ENCODE measurements around the gene KSR1.

Gene KSR1

GRCh38 chr17:27478901-27479538 lies 22.8 kb downstream of the KSR1 start:
- DNase-seq (ENCODE audit: low spot score) = no peak
- H3K27ac ChIP-seq = no peak overlapping the region
- no peak overlapping the region for H3K4me3 ChIP-seq
- TF ChIP-seq CTCF (IDR thresholded peaks at IDR 0.05) = no peak

GRCh38 chr17:27479838-27480237 lies 23.6 kb downstream of the KSR1 start:
- no peak for DNase-seq (ENCODE audit: low spot score)
- no peak for TF ChIP-seq CTCF (IDR thresholded peaks at IDR 0.05)
- H3K27ac ChIP-seq = no peak overlapping the region
- H3K4me3 ChIP-seq = no peak overlapping the region

- no peak for TF ChIP-seq CTCF (IDR thresholded peaks at IDR 0.05)
- Histone ChIP-seq H3K4me3 (no peak overlapping the region), H3K27ac (no peak overlapping the region)
- DNase-seq (ENCODE audit: low spot score) = no peak
Observed at GRCh38 chr17:27480699-27481098, 24.5 kb downstream of the KSR1 start.

GRCh38 chr17:27481327-27481726 lies 25.1 kb downstream of the KSR1 start:
- Histone ChIP-seq H3K27ac (no peak overlapping the region), H3K4me3 (no peak overlapping the region)
- TF ChIP-seq CTCF (IDR thresholded peaks at IDR 0.05) = no peak
- no peak for DNase-seq (ENCODE audit: low spot score)

- no peak for DNase-seq (ENCODE audit: low spot score)
- Histone ChIP-seq H3K27ac (no peak overlapping the region), H3K4me3 (no peak overlapping the region)
- TF ChIP-seq CTCF (IDR thresholded peaks at IDR 0.05) = no peak
Observed at GRCh38 chr17:27485125-27485524, 28.9 kb downstream of the KSR1 start.

- TF ChIP-seq CTCF (IDR thresholded peaks at IDR 0.05) = no peak
- no peak overlapping the region for H3K27ac ChIP-seq
- H3K4me3 ChIP-seq = no peak overlapping the region
- DNase-seq (ENCODE audit: low spot score) = no peak
Observed at GRCh38 chr17:27485716-27486495, 29.7 kb downstream of the KSR1 start.

- TF ChIP-seq CTCF (IDR thresholded peaks at IDR 0.05) = no peak
- no peak overlapping the region for H3K4me3 ChIP-seq
Observed at GRCh38 chr17:27486741-27487140, 30.5 kb downstream of the KSR1 start.

More at GRCh38 chr17:27486741-27487140, 30.5 kb downstream of the KSR1 start:
- DNase-seq (ENCODE audit: low spot score) = no peak
- no peak overlapping the region for H3K27ac ChIP-seq
